ENCODE results near the gene IDI2. TPM values are rescaled to one million over a fixed set of nuclear protein-coding genes. Genes with fewer than 3 reads are reported as not detected.

IDI2 gene
- 0.09 TPM in 1 of 5 replicates, not detected in the others for total RNA-seq (2022; extraction: Qiagen RNA extraction; ENCODE audit: low read depth)

DNA sequence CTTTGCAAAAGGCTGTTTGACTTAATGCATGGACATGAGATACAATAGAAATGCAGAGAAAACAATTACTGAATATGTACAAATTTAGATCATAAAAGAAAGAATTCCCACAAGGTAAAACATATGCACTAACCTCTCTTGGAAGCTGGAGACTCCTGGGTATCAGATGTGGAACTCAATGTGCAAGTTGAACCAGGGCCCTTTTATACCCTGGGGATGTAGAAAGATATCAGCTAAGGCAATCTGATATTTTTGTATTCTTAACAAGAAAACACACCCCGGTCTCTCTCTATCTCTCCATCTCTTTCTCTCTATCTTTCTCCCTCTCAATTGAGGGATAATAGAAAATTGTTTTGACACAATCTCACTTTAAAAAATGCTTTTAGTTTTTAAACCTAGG lies at the start of gene IDI2:
Gene IDI2 (minus strand): TSS at position 177 of the 400 bp plus-strand sequence. CDS start 1,136 bp downstream, outside the sequence.

GRCh38 chr10:1056326-1057105 lies 30.9 kb upstream of the IDI2 start, which contains the start of gene WDR37:
Gene WDR37 (plus strand): TSS chr10:1056385. CDS start chr10:1072156, 15,771 bp downstream.

DNA sequence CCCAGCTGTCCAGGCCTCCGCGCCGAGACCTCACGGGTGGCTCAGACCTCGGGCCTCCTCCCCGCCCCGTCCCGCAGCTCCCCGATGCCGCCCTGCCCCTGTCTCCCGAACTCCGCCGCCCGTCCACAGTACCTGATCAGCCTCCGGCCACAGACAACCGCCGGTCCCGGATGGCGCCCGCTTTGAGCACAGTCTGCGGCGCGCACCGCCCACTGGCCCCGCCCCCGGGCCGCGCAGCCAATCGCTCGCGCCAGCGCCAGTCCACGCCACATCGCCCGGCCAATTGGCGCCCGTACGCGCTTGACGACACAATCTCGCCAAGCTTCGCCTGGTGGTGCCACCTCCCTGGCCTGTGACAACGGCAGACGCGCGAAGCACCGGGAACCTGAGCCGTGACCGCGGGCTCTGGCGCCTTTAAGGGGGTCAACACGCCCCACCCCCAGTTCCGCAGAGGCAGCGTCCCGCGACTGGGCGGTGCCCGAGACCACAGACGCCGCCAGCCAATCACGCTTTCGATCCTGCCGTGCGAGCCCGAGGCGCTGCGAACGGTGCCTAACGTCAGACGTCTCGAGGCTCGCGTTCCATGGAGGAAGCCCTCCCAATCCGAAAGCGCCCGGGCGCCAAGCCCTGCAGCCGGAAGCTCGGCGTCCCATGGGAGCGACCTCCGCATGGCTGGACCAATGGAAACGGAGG lies 23.2 kb upstream of the IDI2 start, which contains the start of gene IDI1:
Gene IDI1 (minus strand): TSS at position 388 of the 693 bp plus-strand sequence. CDS start 116 bp downstream, at position 272.

GRCh38 chr10:987870-988666 lies 37.6 kb downstream of the IDI2 start, which contains the start of gene GTPBP4:
Gene GTPBP4 (plus strand): TSS chr10:988434. CDS start chr10:988480, 46 bp downstream.

Other genes with a start within 250 kb of the IDI2 start
- gene LARP4B, start 94.2 kb downstream of the IDI2 start, total RNA-seq (2022; extraction: Qiagen RNA extraction; ENCODE audit: low read depth) = 27.5 to 37.4 TPM (median 35.4 TPM) in 5 replicates
- gene GTPBP4, start 37.4 kb downstream of the IDI2 start, total RNA-seq (2022; extraction: Qiagen RNA extraction; ENCODE audit: low read depth) = 102 to 134 TPM (median 109 TPM) in 5 replicates
- 17.0 to 33.5 TPM (median 27.9 TPM) in 5 replicates for gene IDI1, start 23.3 kb upstream of the IDI2 start, total RNA-seq (2022; extraction: Qiagen RNA extraction; ENCODE audit: low read depth)
- gene WDR37, start 30.5 kb upstream of the IDI2 start, total RNA-seq (2022; extraction: Qiagen RNA extraction; ENCODE audit: low read depth) = 7.5 to 8.2 TPM (median 8.0 TPM) in 5 replicates

Data from A549 treated with RU486 at 1 μM for 4 hours (cell line).